Loucy (cell line): ENCODE results near the gene SLC4A4.
A peak's percentile ranks its signal among the peaks of the same experiment; 100 is the strongest.

ENCODE experiments used
- H2AFZ ChIP-seq: fragments of 200-600 bp; sonication (generic); 2 replicates; pipeline ENCODE4 v1.6.0; 2016; ENCODE audit warnings: antibody characterized with exemption, mild to moderate bottlenecking, low read length, moderate library complexity
- H3F3A ChIP-seq: fragments of 200-600 bp; 2 replicates; pipeline ENCODE4 v1.6.0; 2016; ENCODE audit warnings: antibody characterized with exemption, low read depth, mild to moderate bottlenecking
- H3K27me3 ChIP-seq: fragments of 200-600 bp; sonication (generic); 2 replicates; pipeline ENCODE4 v1.6.1; 2014; ENCODE audit warnings: low read length, mild to moderate bottlenecking; ENCODE audit not compliant: insufficient read depth, poor library complexity, severe bottlenecking
- H3K36me3 ChIP-seq: fragments of 200-600 bp; sonication (generic); 2 replicates; pipeline ENCODE4 v1.6.1; 2016; ENCODE audit warnings: low read length; ENCODE audit not compliant: insufficient read depth
- H3K4me1 ChIP-seq: fragments of 200-600 bp; sonication (generic); 2 replicates; pipeline ENCODE4 v1.5.1; 2014; ENCODE audit warnings: low read length, mild to moderate bottlenecking; ENCODE audit not compliant: insufficient read depth, poor library complexity, severe bottlenecking
- H3K4me2 ChIP-seq: fragments of 200-600 bp; sonication (generic); 2 replicates; pipeline ENCODE4 v1.6.0; 2014; ENCODE audit warnings: antibody characterized with exemption, low read length, low read depth, mild to moderate bottlenecking; ENCODE audit not compliant: poor library complexity, severe bottlenecking
- H3K4me3 ChIP-seq: fragments of 200-600 bp; sonication (generic); 2 replicates; pipeline ENCODE4 v1.5.1; 2014; ENCODE audit warnings: low read length, mild to moderate bottlenecking, mixed read lengths; ENCODE audit not compliant: poor library complexity, severe bottlenecking
- H3K79me2 ChIP-seq: fragments of 200-600 bp; sonication (generic); 2 replicates; pipeline ENCODE4 v1.6.1; 2014; ENCODE audit warnings: low read length; ENCODE audit not compliant: insufficient read depth
- H3K9ac ChIP-seq: fragments of 200-600 bp; sonication (generic); 2 replicates; pipeline ENCODE4 v1.6.0; 2014; ENCODE audit warnings: mild to moderate bottlenecking, low read depth, low read length, moderate library complexity; ENCODE audit not compliant: poor library complexity, severe bottlenecking
- H3K9me2 ChIP-seq: fragments of 200-600 bp; sonication (generic); replicated peaks from 2 replicates; pipeline ENCODE4 v1.6.1; 2016; ENCODE audit warnings: low read depth, low read length, mixed read lengths
- H3K9me3 ChIP-seq: fragments of 200-600 bp; sonication (generic); 2 replicates; pipeline ENCODE4 v1.6.1; 2014; ENCODE audit warnings: mild to moderate bottlenecking, antibody characterized with exemption, low read length, low read depth; ENCODE audit not compliant: insufficient read depth
- H4K20me1 ChIP-seq: fragments of 200-600 bp; sonication (generic); 2 replicates; pipeline ENCODE4 v1.6.0; 2014; ENCODE audit warnings: antibody characterized with exemption, low read length, mild to moderate bottlenecking; ENCODE audit not compliant: insufficient read depth, poor library complexity, severe bottlenecking
- EZH2phosphoT487 ChIP-seq: fragments of 200-600 bp; IDR thresholded peaks from 2 replicates; pipeline ENCODE4 v1.6.1; 2018; ENCODE audit warnings: antibody characterized with exemption, mild to moderate bottlenecking, moderate library complexity, borderline replicate concordance
- TF ChIP-seq, protein P1 (sequence below): fragments of 200-600 bp; sonication (generic); conservative IDR thresholded peaks from 2 replicates; pipeline ENCODE4 v1.5.1; 2014; ENCODE audit warnings: mild to moderate bottlenecking, antibody characterized with exemption, low read length

Gene SLC4A4

GRCh38 chr4:71338846-71339593 is at the start of gene SLC4A4:
Gene SLC4A4, plus strand, starts transcription at chr4:71339020.
- no peaks in the 10 kb centered on the region for H3K27me3 ChIP-seq
- no peaks in the 10 kb centered on the region for H3K9me2 ChIP-seq
- no peaks in the 10 kb centered on the region for H3K79me2 ChIP-seq
- H3F3A ChIP-seq: peaks cover 5% of the 10 kb centered on the region
- no peaks in the 10 kb centered on the region for H4K20me1 ChIP-seq
- H3K4me3 ChIP-seq: no peak within 1 kb of the TSS
- no peaks in the 10 kb centered on the region for H3K9me3 ChIP-seq
- H3K36me3 ChIP-seq: no peaks in the 10 kb centered on the region
- no peak within 1 kb of the TSS for H3K9ac ChIP-seq
- no peak within 1 kb of the TSS for H2AFZ ChIP-seq
- no peak for TF ChIP-seq EZH2phosphoT487
- TF ChIP-seq, protein P1, sequence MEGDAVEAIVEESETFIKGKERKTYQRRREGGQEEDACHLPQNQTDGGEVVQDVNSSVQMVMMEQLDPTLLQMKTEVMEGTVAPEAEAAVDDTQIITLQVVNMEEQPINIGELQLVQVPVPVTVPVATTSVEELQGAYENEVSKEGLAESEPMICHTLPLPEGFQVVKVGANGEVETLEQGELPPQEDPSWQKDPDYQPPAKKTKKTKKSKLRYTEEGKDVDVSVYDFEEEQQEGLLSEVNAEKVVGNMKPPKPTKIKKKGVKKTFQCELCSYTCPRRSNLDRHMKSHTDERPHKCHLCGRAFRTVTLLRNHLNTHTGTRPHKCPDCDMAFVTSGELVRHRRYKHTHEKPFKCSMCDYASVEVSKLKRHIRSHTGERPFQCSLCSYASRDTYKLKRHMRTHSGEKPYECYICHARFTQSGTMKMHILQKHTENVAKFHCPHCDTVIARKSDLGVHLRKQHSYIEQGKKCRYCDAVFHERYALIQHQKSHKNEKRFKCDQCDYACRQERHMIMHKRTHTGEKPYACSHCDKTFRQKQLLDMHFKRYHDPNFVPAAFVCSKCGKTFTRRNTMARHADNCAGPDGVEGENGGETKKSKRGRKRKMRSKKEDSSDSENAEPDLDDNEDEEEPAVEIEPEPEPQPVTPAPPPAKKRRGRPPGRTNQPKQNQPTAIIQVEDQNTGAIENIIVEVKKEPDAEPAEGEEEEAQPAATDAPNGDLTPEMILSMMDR: no peak
- H3K4me1 ChIP-seq: peaks cover 23% of the 10 kb centered on the region
- peak within 1 kb of the TSS; percentile 40 for H3K4me2 ChIP-seq

- Histone ChIP-seq H3K79me2 (0 out of 2 replicates have a peak, but pooled peaks cover 4% of the 10 kb centered on the region), H3K27me3 (no peaks in the 10 kb centered on the region), H3K4me2 (no peak overlapping the region), H3K36me3 (no peaks in the 10 kb centered on the region), H4K20me1 (no peaks in the 10 kb centered on the region), H2AFZ (no peak overlapping the region), H3K9ac (no peak overlapping the region), H3K9me3 (no peaks in the 10 kb centered on the region), H3F3A (no peaks in the 10 kb centered on the region), H3K4me3 (no peak overlapping the region), H3K4me1 (no peaks in the 10 kb centered on the region), H3K9me2 (no peaks in the 10 kb centered on the region)
- no peak for TF ChIP-seq EZH2phosphoT487
- TF ChIP-seq, protein P1: no peak
Measured at GRCh38 chr4:71290074-71290473, 48.7 kb upstream of the SLC4A4 start.

- no peak overlapping the region for H3K9ac ChIP-seq
- 0 out of 2 replicates have a peak, but pooled peaks cover 4% of the 10 kb centered on the region for H3K79me2 ChIP-seq
- H3F3A ChIP-seq: no peaks in the 10 kb centered on the region
- no peaks in the 10 kb centered on the region for H3K36me3 ChIP-seq
- H3K27me3 ChIP-seq: no peaks in the 10 kb centered on the region
- no peak overlapping the region for H2AFZ ChIP-seq
- H3K4me2 ChIP-seq: no peak overlapping the region
- no peaks in the 10 kb centered on the region for H4K20me1 ChIP-seq
- no peak for TF ChIP-seq EZH2phosphoT487
- TF ChIP-seq, protein P1: no peak
- H3K4me3 ChIP-seq: no peak overlapping the region
- no peaks in the 10 kb centered on the region for H3K9me2 ChIP-seq
- H3K9me3 ChIP-seq: no peaks in the 10 kb centered on the region
- no peaks in the 10 kb centered on the region for H3K4me1 ChIP-seq
Measured at GRCh38 chr4:71290476-71290875, 48.3 kb upstream of the SLC4A4 start.
